Gastroesophageal sphincter (tissue), 3 donors: ENCODE measurements around the gene SCFD2.

ENCODE experiments used
- CTCF ChIP-seq, 4 experiments: fragments of 200-600 bp in 2 of 4; fragments of 450-650 bp in 2 of 4; sonication (generic) in 1 of 4; IDR thresholded peaks; one replicate each; pipeline ENCODE4 v1.5.1; 2017 to 2019; ENCODE audit warnings: antibody characterized with exemption in 4 of 4, mild to moderate bottlenecking in 2 of 4, moderate library complexity in 2 of 4
- POLR2A ChIP-seq, 2 donors: fragments of 450-650 bp; IDR thresholded peaks; one replicate each; pipeline ENCODE4 v1.6.1; 2017; ENCODE audit warnings: antibody characterized with exemption in 2 of 2, mild to moderate bottlenecking in 2 of 2, moderate library complexity in 1 of 2

DNA sequence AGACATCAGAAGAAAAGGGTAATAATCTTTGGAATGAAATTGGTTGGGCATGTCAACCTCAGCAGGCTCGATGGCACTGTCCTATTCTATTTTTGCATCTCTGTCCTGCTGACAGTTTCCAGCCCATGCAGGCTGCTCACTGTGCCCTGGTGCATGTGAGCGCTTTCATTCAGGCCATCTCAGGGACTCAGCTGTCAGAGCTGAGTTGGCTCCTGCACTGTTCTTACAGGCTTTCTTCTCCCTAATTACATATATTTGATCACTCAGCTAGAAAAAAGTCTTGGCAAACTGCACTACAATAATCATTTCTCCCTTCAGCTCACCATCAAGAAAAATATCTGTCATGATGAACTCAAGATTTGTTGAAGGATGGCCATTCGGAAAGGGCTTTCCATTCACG is 419.0 kb downstream of the SCFD2 start:
- TF ChIP-seq CTCF (IDR thresholded peaks at IDR 0.05): no peak
- TF ChIP-seq POLR2A (IDR thresholded peaks at IDR 0.05): no peak
